Fibroblast of lung (primary cell): ENCODE data around the gene KRT7. TPM values are rescaled to one million over a fixed set of nuclear protein-coding genes. Genes with fewer than 3 reads are reported as not detected.

Experiments used
- DNase-seq, 2 donors: peaks; one replicate each; pipeline versions ENCODE4 v3.0.0 to v3.0.0-alpha.2; 2010; ENCODE audit warnings: low read depth in 2 of 2
- H2AFZ ChIP-seq: 2 replicates; pipeline ENCODE4 v1.5.1; 2012; ENCODE audit warnings: low read length, control low read depth, inconsistent platforms
- H3K27ac ChIP-seq: 2 replicates; pipeline ENCODE4 v1.5.1; 2011; ENCODE audit warnings: low read length, control low read depth; ENCODE audit not compliant: insufficient read depth
- H3K27me3 ChIP-seq: 2 replicates; pipeline ENCODE4 v1.5.1; 2011; ENCODE audit warnings: mild to moderate bottlenecking, low read length; ENCODE audit not compliant: control insufficient read depth, insufficient read depth
- H3K36me3 ChIP-seq: 2 replicates; pipeline ENCODE4 v1.5.1; 2011; ENCODE audit warnings: low read length; ENCODE audit not compliant: control insufficient read depth, insufficient read depth
- H3K4me1 ChIP-seq: 2 replicates; pipeline ENCODE4 v1.5.1; 2011; ENCODE audit warnings: low read length; ENCODE audit not compliant: control insufficient read depth, insufficient read depth; ENCODE audit errors: extremely low read depth
- H3K4me2 ChIP-seq: 2 replicates; pipeline ENCODE4 v1.5.1; 2011; ENCODE audit warnings: low read length, control low read depth; ENCODE audit not compliant: insufficient read depth; ENCODE audit errors: extremely low read depth
- H3K4me3 ChIP-seq, 4 experiments: fragments of 200-600 bp in 1 of 4; sonication (generic) in 1 of 4; replicated peaks in 1 of 4; 2 replicates each; pipeline ENCODE4 v1.5.1; 2011 to 2016; ENCODE audit warnings: low read length in 4 of 4, low read depth in 3 of 4, mild to moderate bottlenecking in 3 of 4, control low read depth in 2 of 4, inconsistent platforms in 1 of 4, mixed read lengths in 1 of 4; ENCODE audit not compliant: insufficient read depth in 1 of 4; ENCODE audit errors: control extremely low read depth in 1 of 4
- H3K79me2 ChIP-seq: 2 replicates; pipeline ENCODE4 v1.5.1; 2012; ENCODE audit warnings: mild to moderate bottlenecking, low read length, inconsistent platforms; ENCODE audit not compliant: control insufficient read depth, insufficient read depth
- H3K9ac ChIP-seq: 2 replicates; pipeline ENCODE4 v1.5.1; 2011; ENCODE audit warnings: mild to moderate bottlenecking, low read length, control low read depth; ENCODE audit not compliant: insufficient read depth
- H3K9me3 ChIP-seq: 2 replicates; pipeline ENCODE4 v1.5.1; 2012; ENCODE audit warnings: low read depth, low read length; ENCODE audit not compliant: control insufficient read depth, insufficient read depth
- H4K20me1 ChIP-seq: 2 replicates; pipeline ENCODE4 v1.5.1; 2011; ENCODE audit warnings: low read length; ENCODE audit not compliant: control insufficient read depth, insufficient read depth; ENCODE audit errors: extremely low read depth
- EZH2 ChIP-seq: IDR thresholded peaks from 2 replicates; pipeline ENCODE4 v1.5.1; 2012; ENCODE audit warnings: low read length, control low read depth, mild to moderate bottlenecking; ENCODE audit errors: missing control alignments
- polyA plus RNA-seq, 2 donors: library from polyadenylated mRNA; depleted of rRNA in 1 of 2; stranded (reverse) in 1 of 2; unstranded in 1 of 2; fragments of >200 nt; gene quantifications; 2 replicates each; pipeline ENCODE4 v1.2.1, GENCODE V29; 2011 to 2012; ENCODE audit warnings: missing spikeins in 1 of 2
- total RNA-seq: library from RNA; depleted of rRNA; stranded (reverse); fragments of >200 nt; gene quantifications from 2 replicates; pipeline ENCODE4 v1.2.1, GENCODE V29; 2014
- TF ChIP-seq, protein P1 (sequence below), 2 donors: IDR thresholded peaks in 1 of 2; conservative IDR thresholded peaks in 1 of 2; 1 replicate in 1 of 2; 2 replicates in 1 of 2; pipeline ENCODE4 v1.5.1; 2011 to 2012; ENCODE audit warnings: low read length in 2 of 2, control low read depth in 1 of 2, inconsistent platforms in 1 of 2, low read depth in 1 of 2, mild to moderate bottlenecking in 1 of 2

KRT7 gene
- total and polyA plus RNA-seq, 2 donors (not counting 1 experiment from before 2014, with no cell fraction given) = 3.5 to 8.6 TPM

DNA sequence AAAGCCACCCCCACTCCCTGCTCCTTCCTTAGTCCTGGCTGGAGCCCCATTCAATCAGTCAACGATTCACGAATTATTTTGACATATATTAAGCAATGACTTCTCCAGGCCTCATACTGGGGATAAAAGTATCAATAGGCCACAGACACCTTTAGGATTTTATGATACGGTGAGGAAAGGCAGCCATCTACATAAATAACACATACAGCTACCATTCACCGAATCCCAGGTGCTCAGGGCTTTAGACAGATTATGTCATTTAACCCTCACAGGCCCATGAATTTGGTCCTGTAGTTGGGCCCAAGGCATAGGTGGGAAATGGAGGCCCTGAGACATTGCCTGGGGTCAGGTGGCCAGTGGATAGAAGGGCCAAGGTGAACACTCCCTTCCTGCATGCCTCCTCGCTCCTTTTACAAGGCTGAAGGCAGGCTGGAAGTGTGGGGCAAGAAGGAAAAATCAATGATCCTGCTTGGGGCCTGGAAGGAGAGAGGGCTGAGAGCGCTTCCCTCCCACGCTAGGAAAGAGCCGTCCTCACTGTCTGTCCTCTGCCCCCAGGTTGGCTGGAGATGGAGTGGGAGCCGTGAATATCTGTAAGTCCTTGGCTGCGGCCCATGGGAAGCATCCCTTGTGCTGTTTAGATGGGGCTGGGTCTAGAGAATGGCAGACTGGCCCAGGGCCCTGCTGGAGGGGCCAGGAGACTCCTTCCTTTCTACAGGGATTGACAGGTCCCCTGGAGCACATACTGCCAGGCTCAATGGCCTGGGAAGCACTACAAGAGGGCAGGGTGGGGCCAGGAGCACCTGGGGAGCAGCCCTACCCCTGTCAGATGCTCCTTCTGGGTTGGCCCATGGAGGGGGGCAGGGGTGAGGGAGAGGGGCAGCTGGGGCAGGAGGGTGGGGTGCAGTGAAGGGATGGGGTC lies 14.8 kb downstream of the KRT7 start:
- Histone ChIP-seq H2AFZ (no peak overlapping the region), H3K4me1 (peaks cover 13% of the 10 kb centered on the region), H3K9me3 (no peaks in the 10 kb centered on the region), H3K9ac (no peak overlapping the region), H3K79me2 (no peaks in the 10 kb centered on the region), H4K20me1 (no peaks in the 10 kb centered on the region), H3K36me3 (no peaks in the 10 kb centered on the region), H3K27me3 (peaks cover 5% of the 10 kb centered on the region), H3K4me3 (no peak overlapping the region), H3K27ac (no peak overlapping the region), H3K4me2 (no peak overlapping the region)
- no peak for DNase-seq
- no peak for TF ChIP-seq EZH2
- TF ChIP-seq, protein P1, sequence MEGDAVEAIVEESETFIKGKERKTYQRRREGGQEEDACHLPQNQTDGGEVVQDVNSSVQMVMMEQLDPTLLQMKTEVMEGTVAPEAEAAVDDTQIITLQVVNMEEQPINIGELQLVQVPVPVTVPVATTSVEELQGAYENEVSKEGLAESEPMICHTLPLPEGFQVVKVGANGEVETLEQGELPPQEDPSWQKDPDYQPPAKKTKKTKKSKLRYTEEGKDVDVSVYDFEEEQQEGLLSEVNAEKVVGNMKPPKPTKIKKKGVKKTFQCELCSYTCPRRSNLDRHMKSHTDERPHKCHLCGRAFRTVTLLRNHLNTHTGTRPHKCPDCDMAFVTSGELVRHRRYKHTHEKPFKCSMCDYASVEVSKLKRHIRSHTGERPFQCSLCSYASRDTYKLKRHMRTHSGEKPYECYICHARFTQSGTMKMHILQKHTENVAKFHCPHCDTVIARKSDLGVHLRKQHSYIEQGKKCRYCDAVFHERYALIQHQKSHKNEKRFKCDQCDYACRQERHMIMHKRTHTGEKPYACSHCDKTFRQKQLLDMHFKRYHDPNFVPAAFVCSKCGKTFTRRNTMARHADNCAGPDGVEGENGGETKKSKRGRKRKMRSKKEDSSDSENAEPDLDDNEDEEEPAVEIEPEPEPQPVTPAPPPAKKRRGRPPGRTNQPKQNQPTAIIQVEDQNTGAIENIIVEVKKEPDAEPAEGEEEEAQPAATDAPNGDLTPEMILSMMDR (conservative IDR thresholded peaks at IDR 0.05 in 1 of 2, IDR thresholded peaks at IDR 0.05 in 1 of 2; ENCODE audit: low read depth in 1 of 2, low read length in 2 of 2) = no peak

- H3K4me3 ChIP-seq = no peak overlapping the region
- no peak overlapping the region for H3K9ac ChIP-seq
- H2AFZ ChIP-seq = no peak overlapping the region
- H3K27me3 ChIP-seq = peaks cover 6% of the 10 kb centered on the region
- no peaks in the 10 kb centered on the region for H3K79me2 ChIP-seq
- DNase-seq = no peak
- no peaks in the 10 kb centered on the region for H4K20me1 ChIP-seq
- TF ChIP-seq EZH2 = no peak
- TF ChIP-seq, protein P1 (conservative IDR thresholded peaks at IDR 0.05 in 1 of 2, IDR thresholded peaks at IDR 0.05 in 1 of 2; ENCODE audit: low read depth in 1 of 2, low read length in 2 of 2) = no peak
- no peak overlapping the region for H3K27ac ChIP-seq
- no peaks in the 10 kb centered on the region for H3K36me3 ChIP-seq
- H3K4me1 ChIP-seq = peaks cover 8% of the 10 kb centered on the region
- H3K9me3 ChIP-seq = no peaks in the 10 kb centered on the region
- H3K4me2 ChIP-seq = no peak overlapping the region
These were observed 15.8 kb downstream of the KRT7 start for GRCh38 chr12:52248541-52249461.

DNA sequence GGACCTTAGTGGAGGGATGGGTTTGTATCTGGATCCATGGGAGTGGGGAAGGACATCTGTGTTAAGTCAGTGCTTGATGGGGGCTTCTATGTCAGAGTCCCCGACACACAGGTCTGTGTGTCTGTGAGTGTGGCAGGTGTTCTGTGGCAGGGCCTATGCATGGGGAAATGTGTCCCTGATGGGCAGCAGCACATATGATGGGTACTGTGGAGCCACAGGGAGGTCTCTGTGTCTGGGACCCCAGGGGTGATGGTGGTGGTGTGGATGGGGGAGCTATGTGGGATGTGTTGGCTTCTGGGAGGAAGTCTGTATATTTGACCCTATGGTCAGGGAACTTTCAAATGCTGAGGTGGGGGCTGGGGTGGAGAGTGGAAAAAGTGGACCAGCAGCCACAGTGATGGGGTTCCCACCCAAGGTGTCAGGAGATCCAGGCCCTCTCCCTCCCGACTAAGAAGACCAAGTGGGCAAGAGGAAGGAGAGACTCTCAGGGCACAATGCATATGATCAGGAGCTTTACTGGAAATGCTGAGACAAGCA lies 16.5 kb downstream of the KRT7 start:
- no peak for DNase-seq
- Histone ChIP-seq H3K36me3 (no peaks in the 10 kb centered on the region), H2AFZ (no peak overlapping the region), H3K27ac (no peak overlapping the region), H3K9ac (no peak overlapping the region), H3K79me2 (no peaks in the 10 kb centered on the region), H3K4me2 (no peak overlapping the region), H4K20me1 (no peaks in the 10 kb centered on the region), H3K9me3 (no peaks in the 10 kb centered on the region), H3K4me3 (no peak overlapping the region), H3K27me3 (peaks cover 6% of the 10 kb centered on the region), H3K4me1 (peaks cover 2% of the 10 kb centered on the region)
- TF ChIP-seq EZH2 = no peak
- TF ChIP-seq, protein P1 (conservative IDR thresholded peaks at IDR 0.05 in 1 of 2, IDR thresholded peaks at IDR 0.05 in 1 of 2; ENCODE audit: low read depth in 1 of 2, low read length in 2 of 2) = no peak
